HL-60/S4 treated with retinoic acid at 250 ng/mL for 4 days and 3 days (cell line): ENCODE data around the gene SHC2.
"Not testable (repeated sequence)": the region's sequence is repeated elsewhere in the genome, so short reads cannot be mapped to it uniquely, and the experiment has no call there.

Experiments used
- in situ Hi-C: fragments of 300-500 bp; cut with MboI; formaldehyde crosslinking; loops from 2 replicates; pipeline ENCODE4 v1.7.0; 2022; ENCODE audit warnings: low sequenced_read_pairs

Gene SHC2

GRCh38 chr19:492091-492531 is 31.3 kb upstream of the SHC2 start:
- in situ Hi-C loops = no loop called here

- in situ Hi-C loops = no loop called here
Observed at GRCh38 chr19:491146-491741, 30.4 kb upstream of the SHC2 start.

- in situ Hi-C loops = no loop called here
Observed at GRCh38 chr19:489418-490196, 28.8 kb upstream of the SHC2 start.

GRCh38 chr19:488505-489417 is 27.9 kb upstream of the SHC2 start:
- in situ Hi-C loops = no loop called here

GRCh38 chr19:485583-486236 is 24.9 kb upstream of the SHC2 start:
- in situ Hi-C loops = no loop called here

GRCh38 chr19:485077-485476 is 24.2 kb upstream of the SHC2 start:
- in situ Hi-C loops = no loop called here

- in situ Hi-C loops = no loop called here
Observed at GRCh38 chr19:484494-484893, 23.7 kb upstream of the SHC2 start.

DNA sequence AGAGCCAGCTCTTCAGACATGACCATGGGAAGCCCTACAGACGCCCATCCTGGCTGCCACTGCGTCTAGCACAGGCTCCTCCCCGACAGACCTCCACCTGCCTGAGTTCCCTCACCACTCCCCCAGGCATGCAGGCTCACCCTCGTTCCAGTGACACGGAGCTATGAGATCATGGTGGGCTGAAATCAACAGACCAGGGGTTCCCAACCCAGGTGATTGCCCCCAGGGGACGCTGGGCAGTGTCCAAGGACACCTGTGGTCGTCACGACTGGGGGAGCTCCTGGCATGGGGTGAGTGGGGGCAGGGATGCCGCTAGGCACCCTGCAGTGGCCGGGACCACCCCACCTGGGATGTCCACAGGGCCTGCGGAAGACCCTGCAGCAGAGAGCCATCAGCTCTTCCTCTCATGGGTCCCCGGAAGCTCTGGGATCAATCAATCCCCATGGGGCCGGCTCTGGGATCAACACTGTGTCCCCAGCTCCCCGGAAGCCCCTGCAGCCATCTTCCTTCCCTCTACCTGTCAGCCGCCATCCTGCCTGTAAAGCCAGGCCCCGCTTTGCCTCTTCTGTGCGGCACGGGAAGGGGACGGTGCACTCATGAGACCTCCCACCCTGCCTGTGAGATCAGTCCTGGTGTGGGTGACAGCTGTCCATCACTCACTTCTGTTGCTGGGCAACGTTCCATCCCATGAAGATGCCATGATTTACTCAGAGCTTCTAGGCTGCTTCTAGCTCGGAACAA is 22.7 kb upstream of the SHC2 start:
- in situ Hi-C loops = no loop called here

- in situ Hi-C loops = no loop called here
Observed at GRCh38 chr19:482186-483041, 21.6 kb upstream of the SHC2 start.

DNA sequence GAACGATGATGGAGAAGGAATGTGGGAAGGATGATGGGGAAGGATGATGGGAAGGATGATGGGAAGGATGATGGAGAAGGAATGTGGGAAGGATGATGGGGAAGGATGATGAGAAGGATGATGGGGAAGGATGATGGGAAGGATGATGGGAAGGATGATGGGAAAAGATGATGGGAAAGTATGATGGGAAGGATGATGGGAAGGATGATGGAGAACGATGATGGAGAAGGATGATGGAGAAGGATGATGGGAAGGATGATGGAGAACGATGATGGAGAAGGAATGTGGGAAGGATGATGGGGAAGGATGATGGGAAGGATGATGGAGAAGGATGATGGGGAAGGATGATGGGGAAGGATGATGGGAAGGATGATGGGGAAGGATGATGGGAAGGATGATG is 20.3 kb upstream of the SHC2 start:
- in situ Hi-C loops = not testable (repeated sequence)

DNA sequence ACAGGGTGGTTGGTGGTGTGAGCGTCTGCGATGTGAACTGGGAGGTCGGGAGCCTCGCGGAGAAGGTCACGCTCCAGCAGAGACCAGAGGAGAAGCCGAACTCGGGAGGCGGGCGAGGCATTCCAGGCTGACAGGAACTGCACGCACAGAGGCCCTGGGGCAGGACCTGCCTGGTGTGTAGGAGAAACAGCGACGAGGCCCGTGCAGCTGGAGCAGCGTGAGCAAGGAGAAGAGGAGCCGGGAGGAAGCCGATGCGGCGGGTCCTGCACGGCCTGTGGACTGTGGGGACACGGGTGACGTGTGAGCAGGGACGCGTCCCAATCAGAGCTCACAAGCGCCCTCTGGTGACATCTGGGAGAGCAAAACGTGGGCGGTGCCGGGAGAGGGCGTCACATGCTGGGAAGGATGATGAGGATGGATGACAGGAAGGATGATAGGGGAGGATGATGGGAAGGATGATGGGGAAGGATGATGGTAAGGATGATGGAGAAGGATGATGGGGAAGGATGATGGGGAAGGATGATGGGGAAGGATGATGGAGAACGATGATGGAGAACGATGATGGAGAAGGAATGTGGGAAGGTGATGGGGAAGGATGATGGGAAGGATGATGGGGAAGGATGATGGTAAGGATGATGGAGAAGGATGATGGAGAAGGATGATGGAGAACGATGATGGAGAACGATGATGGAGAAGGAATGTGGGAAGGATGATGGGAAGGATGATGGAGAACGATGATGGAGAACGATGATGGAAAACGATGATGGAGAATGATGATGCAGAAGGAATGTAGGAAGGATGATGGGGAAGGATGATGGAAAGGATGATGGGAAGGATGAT is 19.4 kb upstream of the SHC2 start:
- in situ Hi-C loops = no loop called here

DNA sequence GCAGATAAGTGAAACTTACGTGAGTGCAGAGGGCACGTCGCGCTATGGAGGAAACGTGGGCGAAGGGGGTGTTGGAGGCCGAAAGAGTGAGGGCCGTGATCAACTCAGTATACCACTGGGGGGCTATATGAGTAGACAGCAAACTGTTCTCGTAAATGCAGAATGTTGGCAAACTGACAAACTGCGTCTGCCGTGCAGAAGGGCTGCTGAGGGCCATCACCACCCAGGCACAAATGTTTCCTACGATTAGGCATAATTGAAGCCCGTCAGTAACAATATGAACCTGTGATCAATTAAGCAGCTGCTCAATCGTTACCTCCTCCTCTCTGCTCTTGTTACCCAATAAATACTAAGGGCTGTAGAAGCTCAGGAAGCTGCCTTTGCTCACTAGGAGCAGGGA is 18.1 kb upstream of the SHC2 start:
- in situ Hi-C loops = no loop called here

DNA sequence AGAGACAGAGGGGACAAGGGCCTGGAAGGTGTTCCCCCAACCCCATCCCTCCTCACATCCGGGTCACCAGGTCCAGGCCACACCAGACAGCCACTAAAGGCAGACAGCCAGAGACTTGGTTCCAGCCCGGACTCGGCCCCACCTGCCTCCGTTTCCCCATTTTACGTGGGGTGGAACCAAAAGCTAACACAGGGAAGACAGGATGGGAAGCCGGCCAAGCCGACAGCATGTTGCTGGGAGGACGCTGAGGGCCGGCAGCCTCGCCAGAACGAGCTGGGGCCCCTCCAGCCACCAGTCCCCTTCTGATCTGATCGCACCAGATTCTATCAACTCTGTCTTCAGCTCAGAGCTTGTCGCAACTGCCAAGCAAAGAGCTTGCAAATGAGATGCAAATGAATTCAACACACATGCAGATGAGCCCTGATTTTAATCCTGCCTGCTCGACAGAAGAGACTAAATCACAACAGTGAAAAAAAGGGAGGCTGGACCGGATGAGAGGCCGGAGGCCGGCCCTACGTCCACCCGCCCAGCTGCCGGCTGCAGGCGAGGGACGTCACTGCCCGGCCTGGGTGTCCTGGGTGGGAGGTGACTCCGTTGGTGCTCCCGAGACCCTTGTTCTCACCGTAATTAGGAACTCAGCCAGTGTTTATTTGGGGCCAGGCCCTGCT is 17.5 kb upstream of the SHC2 start:
- in situ Hi-C loops = no loop called here

- in situ Hi-C loops = no loop called here
Observed at GRCh38 chr19:475360-475759, 14.5 kb upstream of the SHC2 start.

DNA sequence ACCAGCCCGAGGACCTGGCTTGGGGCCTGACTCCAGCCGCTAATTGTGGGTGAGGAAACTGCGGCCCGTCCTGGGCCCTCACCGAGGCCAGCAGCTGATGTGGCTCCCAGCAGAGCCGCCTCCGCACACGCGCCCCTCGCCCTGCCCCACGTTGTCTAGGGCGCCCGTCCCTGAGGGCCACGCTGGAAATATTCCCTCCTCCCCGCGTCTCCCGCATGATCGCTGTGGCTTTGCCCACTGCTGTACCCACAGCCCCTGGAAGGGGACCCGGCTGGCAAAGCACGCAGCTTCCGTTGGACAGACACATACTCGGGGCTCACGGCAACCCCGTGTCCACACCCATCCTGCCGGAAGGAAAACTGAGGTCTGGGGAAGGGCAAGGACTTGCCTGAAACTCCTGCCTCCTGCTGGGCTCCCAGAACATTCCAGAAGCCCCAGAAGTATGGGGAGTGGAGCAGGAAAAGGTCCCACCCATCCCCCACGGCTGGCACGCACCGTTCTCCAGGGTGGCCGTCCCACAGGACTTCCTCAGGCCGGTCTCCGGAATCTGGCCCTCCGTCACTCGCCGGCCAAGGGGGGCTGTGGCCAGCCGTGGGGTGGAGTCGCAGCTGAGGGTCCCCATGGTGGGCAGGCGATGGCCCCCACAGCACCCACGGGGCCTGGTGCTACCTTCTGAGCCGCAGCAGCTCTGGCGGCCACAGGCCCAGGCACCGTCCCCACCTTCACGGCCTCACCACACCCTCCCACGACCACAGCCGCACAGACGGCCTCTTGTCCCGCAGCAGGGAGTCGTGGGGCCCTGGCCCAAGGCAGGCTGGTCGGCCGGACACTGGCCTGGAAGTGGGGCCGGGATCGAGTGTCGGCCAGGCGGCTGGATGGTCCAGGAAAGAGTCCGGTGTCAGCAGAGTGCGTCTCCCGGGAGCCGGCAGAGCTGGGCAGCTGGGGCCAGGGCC is 13.6 kb upstream of the SHC2 start:
- in situ Hi-C loops = no loop called here

GRCh38 chr19:472005-472858 is 11.4 kb upstream of the SHC2 start:
- in situ Hi-C loops = no loop called here
